ENCODE results near the gene TSPEAR. TPM values are rescaled to one million over a fixed set of nuclear protein-coding genes. Genes with fewer than 3 reads are reported as not detected.

Gene TSPEAR
- not detected in 2 replicates for total RNA-seq

- no peak for DNase-seq (ENCODE audit: low read depth)
- Histone ChIP-seq H3K4me3 (ENCODE audit: low read depth, low read length) (no peak within 1 kb of the TSS), H3K36me3 (ENCODE audit: control insufficient read depth, insufficient read depth, low read length) (no peaks in the 10 kb centered on the region), H3K27me3 (ENCODE audit: control insufficient read depth, insufficient read depth, low read length) (peaks cover 70% of the 10 kb centered on the region)
- TF ChIP-seq CTCF (IDR thresholded peaks at IDR 0.05; ENCODE audit: insufficient read depth, low read length, poor library complexity, severe bottlenecking): no peak
Observed at GRCh38 chr21:44711327-44712202, at the start of gene TSPEAR. Gene TSPEAR, minus strand, starts transcription at chr21:44711572. Its CDS starts 58 bp downstream, at chr21:44711514.

- H3K36me3 ChIP-seq (ENCODE audit: control insufficient read depth, insufficient read depth, low read length): no peaks in the 10 kb centered on the region
- DNase-seq (ENCODE audit: low read depth): no peak
- H3K27me3 ChIP-seq (ENCODE audit: control insufficient read depth, insufficient read depth, low read length): peaks cover 3% of the 10 kb centered on the region
- TF ChIP-seq CTCF (IDR thresholded peaks at IDR 0.05; ENCODE audit: insufficient read depth, low read length, poor library complexity, severe bottlenecking): no peak
- no peak overlapping the region for H3K4me3 ChIP-seq (ENCODE audit: low read depth, low read length)
Observed at GRCh38 chr21:44760376-44760775, 49.0 kb upstream of the TSPEAR start.

DNA sequence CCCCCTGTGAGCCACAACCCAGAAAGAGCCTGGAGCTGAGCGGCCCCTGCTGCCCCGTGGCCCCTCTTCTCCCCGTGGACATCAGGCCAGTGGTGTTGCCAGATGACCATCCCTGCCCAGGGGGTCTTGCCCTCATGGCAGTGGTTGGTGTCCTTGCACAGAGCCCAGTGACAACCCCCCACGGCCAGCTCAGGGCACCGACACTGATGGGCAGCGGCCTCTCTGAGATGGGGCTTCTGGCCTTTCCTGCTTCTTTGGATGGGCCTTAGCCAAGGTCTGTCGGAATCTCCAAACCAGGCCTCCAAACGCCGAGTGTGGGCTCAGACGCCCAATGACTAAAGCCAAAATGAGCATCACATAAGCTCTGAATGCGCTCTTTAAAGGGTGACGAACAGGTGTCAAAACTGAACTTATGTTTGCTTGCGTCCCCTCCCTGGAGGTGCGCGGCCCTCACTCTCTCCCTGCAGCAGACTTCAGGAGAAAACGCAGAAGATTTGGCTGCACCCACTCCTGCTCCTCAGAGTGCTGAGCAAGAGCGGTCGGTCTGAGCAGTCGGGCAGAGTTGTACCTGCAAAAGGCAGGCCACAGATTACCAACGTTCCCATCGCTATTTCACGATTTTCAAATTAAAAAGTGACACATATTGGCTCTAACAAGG is 48.4 kb upstream of the TSPEAR start:
- Histone ChIP-seq H3K4me3 (ENCODE audit: low read depth, low read length) (no peak overlapping the region), H3K36me3 (ENCODE audit: control insufficient read depth, insufficient read depth, low read length) (no peaks in the 10 kb centered on the region), H3K27me3 (ENCODE audit: control insufficient read depth, insufficient read depth, low read length) (peaks cover 3% of the 10 kb centered on the region)
- DNase-seq (ENCODE audit: low read depth): no peak
- TF ChIP-seq CTCF (IDR thresholded peaks at IDR 0.05; ENCODE audit: insufficient read depth, low read length, poor library complexity, severe bottlenecking): no peak

GRCh38 chr21:44758781-44759627 is 47.6 kb upstream of the TSPEAR start:
- no peak for DNase-seq (ENCODE audit: low read depth)
- no peak for TF ChIP-seq CTCF (IDR thresholded peaks at IDR 0.05; ENCODE audit: insufficient read depth, low read length, poor library complexity, severe bottlenecking)
- H3K27me3 ChIP-seq (ENCODE audit: control insufficient read depth, insufficient read depth, low read length): peaks cover 3% of the 10 kb centered on the region

DNA sequence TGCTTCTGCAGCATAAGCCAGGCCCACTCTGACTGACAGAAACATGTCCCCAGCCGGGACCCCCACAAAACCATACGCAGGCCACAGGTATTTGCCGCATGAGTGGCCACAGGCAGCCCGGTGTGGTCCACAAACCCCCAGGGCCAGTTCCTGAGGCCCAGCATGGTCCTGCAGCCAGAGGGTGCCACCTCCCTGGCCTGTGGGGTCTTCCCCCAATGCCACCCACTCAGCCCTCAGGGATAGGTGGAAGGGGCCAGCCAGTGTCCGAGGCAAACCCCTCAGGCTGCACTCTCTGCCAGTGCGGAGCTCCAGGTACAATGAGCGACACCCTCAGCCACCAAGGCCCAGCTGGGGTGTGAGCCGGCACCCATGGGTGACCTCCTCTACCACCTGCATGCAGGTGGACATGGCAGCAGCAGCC is 46.8 kb upstream of the TSPEAR start:
- TF ChIP-seq CTCF (IDR thresholded peaks at IDR 0.05; ENCODE audit: insufficient read depth, low read length, poor library complexity, severe bottlenecking): no peak

More at GRCh38 chr21:44758781-44759627, 47.6 kb upstream of the TSPEAR start:
- Histone ChIP-seq H3K36me3 (ENCODE audit: control insufficient read depth, insufficient read depth, low read length) (no peaks in the 10 kb centered on the region), H3K4me3 (ENCODE audit: low read depth, low read length) (no peak overlapping the region)

More for the DNA sequence above, 46.8 kb upstream of the TSPEAR start:
- H3K4me3 ChIP-seq (ENCODE audit: low read depth, low read length): no peak overlapping the region
- no peaks in the 10 kb centered on the region for H3K36me3 ChIP-seq (ENCODE audit: control insufficient read depth, insufficient read depth, low read length)
- DNase-seq (ENCODE audit: low read depth): no peak
- H3K27me3 ChIP-seq (ENCODE audit: control insufficient read depth, insufficient read depth, low read length): peaks cover 3% of the 10 kb centered on the region

All from kidney epithelial cell (primary cell).